Measurements from ENCODE around the gene DLG2. TPM values are rescaled to one million over a fixed set of nuclear protein-coding genes. Genes with fewer than 3 reads are reported as not detected.

The DLG2 gene
- total RNA-seq, 4 donors from 2014 or later: 7.3 to 14.1 (median 11.1) TPM

DNA sequence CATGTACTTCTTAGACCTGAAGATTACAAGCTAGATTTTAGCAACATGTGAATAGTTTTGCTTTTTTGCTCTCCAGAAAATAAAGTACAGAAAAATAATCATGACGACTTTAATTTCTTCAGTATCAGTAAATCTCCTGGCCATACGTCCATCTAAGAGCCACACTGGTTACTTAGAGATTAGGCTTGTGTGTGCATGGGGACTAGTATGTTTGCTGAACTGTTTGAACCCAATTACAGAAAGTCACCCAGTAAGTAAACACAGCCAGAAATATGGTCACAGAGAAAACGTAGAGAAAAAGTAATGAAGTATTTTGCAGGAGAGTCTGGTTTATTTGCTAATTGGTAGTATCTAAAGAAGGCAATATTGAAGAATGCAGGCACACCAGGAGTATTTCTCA lies 1287.3 kb downstream of the DLG2 start:
- intact Hi-C loops (cut with DNase I): no loop called here
- Histone ChIP-seq H3K27ac (replicated peaks in 1 of 4) (no peak overlapping the region), H3K36me3 (no peaks in the 10 kb centered on the region), H3K9me3 (no peaks in the 10 kb centered on the region), H3K27me3 (no peaks in the 10 kb centered on the region), H3K4me1 (no peaks in the 10 kb centered on the region), H3K4me3 (no peak overlapping the region)
- WGBS: 89% methylated on average over 3 of the region's 3 CpGs
- TF ChIP-seq POLR2A (IDR thresholded peaks at IDR 0.05; ENCODE audit: low read depth) (no peak), EP300 (IDR thresholded peaks at IDR 0.05) (no peak)
- DNase-seq (ENCODE audit: extremely low spot score): no peak

DNA sequence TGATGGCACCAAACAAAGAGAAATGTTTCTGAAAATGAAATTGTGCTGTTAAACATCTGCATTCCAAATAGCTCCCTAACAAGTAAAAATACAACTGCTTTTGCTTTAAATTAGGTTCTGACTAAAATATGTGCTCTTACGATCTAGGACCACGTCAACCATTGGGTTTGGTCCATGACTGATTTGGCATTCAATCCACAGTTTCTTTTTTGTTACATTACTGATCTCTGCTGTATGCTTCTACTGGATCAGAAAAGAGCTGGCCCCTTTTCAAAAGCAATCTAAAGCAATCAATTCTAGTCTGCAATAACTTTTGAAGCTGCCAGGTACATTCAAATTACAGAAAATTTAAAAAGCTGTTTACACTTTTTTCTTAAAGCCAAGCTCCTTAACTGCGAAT lies 1293.9 kb downstream of the DLG2 start:
- Histone ChIP-seq H3K36me3 (no peaks in the 10 kb centered on the region), H3K27me3 (no peaks in the 10 kb centered on the region), H3K9me3 (no peaks in the 10 kb centered on the region), H3K4me1 (no peaks in the 10 kb centered on the region), H3K4me3 (no peak overlapping the region), H3K27ac (replicated peaks in 1 of 4) (no peak overlapping the region)
- 67% methylated on average over 3 of the region's 3 CpGs for WGBS
- intact Hi-C loops (cut with DNase I): no loop called here
- no peak for DNase-seq (ENCODE audit: extremely low spot score)
- TF ChIP-seq POLR2AphosphoS5 (IDR thresholded peaks at IDR 0.05) (no peak), POLR2A (IDR thresholded peaks at IDR 0.05; ENCODE audit: low read depth) (no peak), EP300 (IDR thresholded peaks at IDR 0.05) (no peak)
- TF ChIP-seq, protein P1, sequence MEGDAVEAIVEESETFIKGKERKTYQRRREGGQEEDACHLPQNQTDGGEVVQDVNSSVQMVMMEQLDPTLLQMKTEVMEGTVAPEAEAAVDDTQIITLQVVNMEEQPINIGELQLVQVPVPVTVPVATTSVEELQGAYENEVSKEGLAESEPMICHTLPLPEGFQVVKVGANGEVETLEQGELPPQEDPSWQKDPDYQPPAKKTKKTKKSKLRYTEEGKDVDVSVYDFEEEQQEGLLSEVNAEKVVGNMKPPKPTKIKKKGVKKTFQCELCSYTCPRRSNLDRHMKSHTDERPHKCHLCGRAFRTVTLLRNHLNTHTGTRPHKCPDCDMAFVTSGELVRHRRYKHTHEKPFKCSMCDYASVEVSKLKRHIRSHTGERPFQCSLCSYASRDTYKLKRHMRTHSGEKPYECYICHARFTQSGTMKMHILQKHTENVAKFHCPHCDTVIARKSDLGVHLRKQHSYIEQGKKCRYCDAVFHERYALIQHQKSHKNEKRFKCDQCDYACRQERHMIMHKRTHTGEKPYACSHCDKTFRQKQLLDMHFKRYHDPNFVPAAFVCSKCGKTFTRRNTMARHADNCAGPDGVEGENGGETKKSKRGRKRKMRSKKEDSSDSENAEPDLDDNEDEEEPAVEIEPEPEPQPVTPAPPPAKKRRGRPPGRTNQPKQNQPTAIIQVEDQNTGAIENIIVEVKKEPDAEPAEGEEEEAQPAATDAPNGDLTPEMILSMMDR (IDR thresholded peaks at IDR 0.05): no peak

DNA sequence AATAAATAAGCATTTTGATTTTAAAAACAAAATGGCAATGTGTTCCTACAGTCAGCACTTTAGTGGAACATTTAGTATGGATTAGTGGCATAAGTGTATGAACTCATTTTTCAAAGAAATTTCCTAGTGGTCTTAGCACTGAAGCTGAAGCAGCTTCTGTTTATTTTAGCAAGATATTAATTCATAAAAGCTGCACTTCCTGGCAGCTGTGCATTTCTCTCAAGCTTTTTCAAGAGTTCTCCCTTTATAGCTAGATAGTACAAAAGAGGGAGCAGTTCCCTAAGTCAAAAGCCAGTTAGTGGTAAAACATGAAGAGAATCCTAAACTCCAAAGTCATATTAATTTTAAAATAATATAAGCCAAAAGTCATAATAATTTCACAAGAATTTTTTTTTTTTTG lies 1304.9 kb downstream of the DLG2 start:
- TF ChIP-seq EP300 (IDR thresholded peaks at IDR 0.05): no peak
- no peak for TF ChIP-seq POLR2AphosphoS5 (IDR thresholded peaks at IDR 0.05)
- TF ChIP-seq, protein P1 (IDR thresholded peaks at IDR 0.05): no peak
- no peak for TF ChIP-seq POLR2A (IDR thresholded peaks at IDR 0.05; ENCODE audit: low read depth)
- Histone ChIP-seq H3K4me1 (no peaks in the 10 kb centered on the region), H3K27me3 (no peaks in the 10 kb centered on the region), H3K4me3 (no peak overlapping the region), H3K36me3 (no peaks in the 10 kb centered on the region), H3K27ac (replicated peaks in 1 of 4) (no peak overlapping the region), H3K9me3 (no peaks in the 10 kb centered on the region)
- intact Hi-C loops (cut with DNase I): no loop called here
- no peak for DNase-seq (ENCODE audit: extremely low spot score)

DNA sequence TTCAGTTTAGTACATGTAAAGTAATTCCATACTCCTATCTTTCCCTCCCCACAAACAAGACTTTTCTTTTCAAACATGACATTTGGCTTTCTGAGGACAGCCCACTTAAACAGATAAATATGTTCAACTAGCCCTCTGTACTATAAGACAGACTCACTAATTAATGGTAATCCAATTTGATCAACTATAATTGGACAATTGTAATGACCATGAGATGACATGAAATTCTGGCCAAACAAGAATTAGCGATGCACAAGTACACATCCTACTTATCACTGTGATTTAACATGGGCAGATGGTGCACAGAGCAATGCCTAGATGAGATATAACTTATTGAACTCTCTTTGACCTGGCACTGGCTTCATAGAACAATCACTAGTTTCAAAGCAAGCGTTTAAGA lies 1307.3 kb downstream of the DLG2 start:
- intact Hi-C loops (cut with DNase I): no loop called here
- Histone ChIP-seq H3K9me3 (no peaks in the 10 kb centered on the region), H3K4me1 (no peaks in the 10 kb centered on the region), H3K36me3 (no peaks in the 10 kb centered on the region), H3K27me3 (no peaks in the 10 kb centered on the region), H3K4me3 (no peak overlapping the region), H3K27ac (replicated peaks in 1 of 4) (no peak overlapping the region)
- no peak for DNase-seq (ENCODE audit: extremely low spot score)
- no peak for TF ChIP-seq POLR2A (IDR thresholded peaks at IDR 0.05; ENCODE audit: low read depth)
- WGBS: 90% methylated on average over 2 of the region's 2 CpGs

DNA sequence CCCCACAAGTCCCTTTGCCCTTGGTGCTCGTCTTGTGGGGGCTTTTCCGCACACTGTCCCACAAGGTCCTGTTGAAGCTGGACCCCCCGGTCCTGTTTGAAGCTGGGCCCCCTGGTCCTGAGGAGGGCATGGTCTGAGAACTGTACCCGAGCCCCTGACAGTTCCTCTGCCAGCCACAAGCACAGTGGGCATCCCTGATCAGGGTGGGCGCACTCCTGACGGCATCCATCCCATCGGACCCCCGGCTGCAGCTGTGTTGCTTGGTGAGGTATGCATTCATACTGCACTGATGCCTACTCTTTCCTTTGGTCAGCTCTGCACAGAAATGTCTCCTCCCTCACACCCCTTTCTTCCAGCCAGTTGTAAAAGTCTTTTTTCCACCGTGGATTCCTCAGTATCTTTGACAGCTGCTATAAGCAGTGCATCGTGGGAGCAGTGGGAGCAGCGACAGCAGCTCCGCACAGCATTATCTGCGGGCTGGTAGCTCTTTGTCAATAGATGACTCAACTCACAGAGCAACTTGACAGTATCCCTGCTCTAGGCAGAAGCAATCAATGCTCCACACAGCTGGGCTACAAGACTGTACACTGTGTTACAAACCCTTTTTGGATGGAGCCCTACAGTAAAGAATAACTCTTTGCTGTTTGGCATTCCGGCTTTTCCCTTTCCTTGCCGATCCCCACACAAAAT lies 1310.1 kb downstream of the DLG2 start:
- H3K4me1 ChIP-seq: no peaks in the 10 kb centered on the region
- TF ChIP-seq EP300 (IDR thresholded peaks at IDR 0.05) (no peak), POLR2A (IDR thresholded peaks at IDR 0.05; ENCODE audit: low read depth) (no peak), POLR2AphosphoS5 (IDR thresholded peaks at IDR 0.05) (no peak)
- TF ChIP-seq, protein P1 (IDR thresholded peaks at IDR 0.05): no peak
- H3K4me3 ChIP-seq: peak overlapping the region; percentile 31 to 46 (median 36)
- no peaks in the 10 kb centered on the region for H3K9me3 ChIP-seq
- no peaks in the 10 kb centered on the region for H3K36me3 ChIP-seq
- WGBS: 64% methylated on average over 12 of the region's 15 CpGs
- H3K27ac ChIP-seq (replicated peaks in 1 of 4): no peak overlapping the region
- DNase-seq (ENCODE audit: extremely low spot score): no peak
- H3K27me3 ChIP-seq: no peaks in the 10 kb centered on the region
- intact Hi-C loops (cut with DNase I): no loop called here
